Stimulated activated CD4-positive, alpha-beta T cell treated with anti-CD3 and anti-CD28 coated beads, Interleukin-15, amount 100 ng/mL, for 48 hours (primary cell): Measurements from ENCODE around the gene SCAMP2.

ENCODE experiments used
- DNase-seq, 2 donors: peaks; one replicate each; pipeline ENCODE4 v3.0.0-alpha.2; 2020; ENCODE audit warnings: low read depth in 2 of 2

Gene SCAMP2

GRCh38 chr15:74858369-74858740 lies 14.8 kb downstream of the SCAMP2 start:
- DNase-seq, result no peak

DNA sequence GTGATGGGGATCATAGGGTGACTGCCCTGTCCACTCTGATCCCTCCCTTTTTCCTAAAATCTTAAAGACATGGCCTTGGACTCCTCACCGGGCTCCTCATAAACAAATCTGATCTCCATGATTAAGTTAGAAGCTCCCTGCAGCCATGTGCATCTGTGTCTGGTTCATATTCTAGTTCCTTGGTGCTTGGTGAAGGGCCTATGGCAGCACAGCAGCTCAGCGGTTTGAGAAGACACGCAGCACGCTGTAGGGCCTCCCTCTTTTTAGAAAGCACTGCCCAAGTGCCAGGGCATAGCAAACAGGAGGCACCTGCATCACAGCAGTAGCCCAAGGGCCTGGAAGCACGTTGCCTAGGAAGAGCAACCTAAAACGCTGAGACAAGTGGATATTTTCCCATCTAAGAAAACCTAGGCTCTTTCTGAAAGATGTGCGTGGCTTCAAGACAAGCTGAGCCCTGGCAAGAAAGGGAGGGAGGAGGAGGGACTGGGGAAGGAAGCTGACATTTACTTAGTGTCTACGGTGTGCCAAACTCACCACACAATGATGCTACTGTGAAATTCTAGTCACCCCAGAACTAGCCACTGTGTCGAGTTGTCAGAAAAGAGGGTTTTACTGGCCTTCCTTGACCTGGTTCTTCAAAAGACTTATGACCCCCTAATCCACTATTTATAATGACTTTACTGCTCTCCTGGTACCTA lies 15.3 kb downstream of the SCAMP2 start:
- no peak for DNase-seq

DNA sequence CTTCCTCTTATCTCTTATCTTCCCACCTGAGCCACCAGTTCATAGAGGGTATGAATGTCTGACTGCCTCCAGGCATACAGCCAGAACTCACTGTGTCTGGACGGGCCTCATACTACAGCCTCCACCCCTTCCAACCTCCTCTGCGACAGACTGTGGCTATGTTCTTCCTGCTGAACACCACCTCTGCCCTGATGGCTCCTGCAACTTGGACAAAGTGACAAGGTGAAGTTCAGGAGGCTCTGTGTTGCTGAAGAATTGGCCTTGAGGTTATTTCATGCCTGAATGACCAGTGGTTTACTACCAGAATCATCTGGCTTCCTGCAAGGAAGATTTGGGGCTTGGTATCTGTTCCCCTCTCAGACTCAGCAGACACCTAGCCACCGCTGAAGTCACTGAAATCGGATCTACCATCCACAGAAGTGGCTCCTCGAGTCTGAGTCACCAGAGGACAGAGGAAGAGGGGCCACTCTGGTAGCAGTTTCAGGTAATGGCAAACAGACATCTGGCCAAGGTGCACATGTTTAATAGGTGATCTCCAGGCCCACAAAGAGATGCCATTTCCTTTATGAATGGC lies 16.0 kb downstream of the SCAMP2 start:
- DNase-seq, result no peak

GRCh38 chr15:74856537-74856936 lies 16.6 kb downstream of the SCAMP2 start:
- DNase-seq, result no peak

GRCh38 chr15:74855857-74856256 lies 17.3 kb downstream of the SCAMP2 start:
- no peak for DNase-seq

GRCh38 chr15:74854453-74855022 lies 18.6 kb downstream of the SCAMP2 start:
- no peak for DNase-seq

DNA sequence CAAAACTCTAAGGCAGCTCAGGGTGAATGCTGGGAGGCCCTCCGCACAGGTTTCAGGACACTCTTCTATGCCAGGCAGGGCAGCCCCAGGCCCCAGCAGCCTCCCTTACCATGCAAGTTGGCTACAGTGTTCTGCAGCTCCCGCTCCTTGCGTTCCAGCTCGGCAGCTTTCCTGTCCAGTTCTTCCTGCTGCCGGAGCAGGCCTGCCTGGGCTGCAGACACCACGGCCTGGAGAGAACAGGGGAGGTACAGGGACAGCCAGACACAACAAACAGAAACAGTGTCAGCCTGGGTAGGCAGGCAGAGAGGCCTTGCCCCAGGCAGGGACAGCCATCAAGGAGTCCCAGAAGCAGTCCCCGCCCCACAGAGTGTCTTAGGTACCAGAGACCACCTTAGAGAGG lies 21.2 kb downstream of the SCAMP2 start:
- no peak for DNase-seq

DNA sequence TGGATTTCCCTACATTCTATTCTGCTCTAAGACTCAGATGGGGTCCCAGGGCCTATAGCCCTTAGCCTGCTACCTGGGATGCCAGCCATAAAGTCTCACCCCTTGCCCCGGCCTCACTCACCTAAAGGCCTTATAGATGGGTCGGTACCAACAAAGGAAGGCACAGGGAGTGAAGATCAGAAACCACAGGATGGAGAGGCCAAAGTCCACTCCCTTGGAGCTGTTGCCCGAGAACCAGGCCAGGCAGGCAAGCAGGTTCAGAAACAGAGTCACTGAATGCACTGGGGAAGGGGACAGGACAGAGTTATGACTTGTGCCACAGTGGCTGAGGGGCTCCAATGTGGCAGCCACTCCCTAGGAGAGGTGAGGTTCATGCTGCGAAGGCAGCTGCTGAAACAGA lies 22.8 kb downstream of the SCAMP2 start:
- DNase-seq, result no peak

DNA sequence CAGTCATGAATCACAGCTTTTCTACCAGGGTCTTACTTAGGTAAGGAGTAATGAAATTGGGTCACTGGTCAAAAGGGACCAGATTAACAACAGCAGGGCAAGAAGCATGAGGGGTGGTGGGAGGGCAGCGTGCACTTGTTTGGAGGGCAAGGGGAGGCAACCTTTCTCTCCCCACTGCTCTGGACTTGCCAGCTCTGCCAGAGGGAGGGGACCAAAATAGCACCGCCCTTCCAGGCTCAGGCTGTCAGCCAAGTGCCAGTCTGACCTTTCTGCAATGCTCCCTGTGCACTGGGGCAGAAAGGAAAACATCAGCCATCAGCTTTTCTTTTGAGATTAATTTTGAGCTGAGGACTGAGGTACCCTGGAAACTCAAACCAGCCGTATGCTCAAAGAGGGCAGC lies 25.7 kb downstream of the SCAMP2 start:
- no peak for DNase-seq

- DNase-seq, result no peak
Measured at GRCh38 chr15:74845581-74845980, 27.6 kb downstream of the SCAMP2 start.

DNA sequence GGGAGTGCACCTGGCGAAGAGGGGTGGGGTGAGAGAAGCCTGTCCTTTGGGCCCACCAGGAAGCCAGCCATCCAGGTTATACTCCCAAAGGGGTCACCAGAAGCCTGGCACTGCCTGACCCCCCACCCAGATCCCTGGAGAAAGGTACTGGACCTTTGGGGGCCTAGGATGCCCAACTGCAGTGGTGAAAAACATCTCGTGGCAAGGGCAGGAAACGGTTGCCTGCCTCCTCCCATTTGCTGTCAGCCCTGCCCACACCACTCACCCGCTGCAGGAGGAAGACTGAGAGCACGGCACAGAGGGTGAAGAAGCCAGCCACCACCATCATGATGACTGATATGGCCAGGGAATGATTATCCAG lies 28.0 kb downstream of the SCAMP2 start:
- peak; percentile 25 to 47 for DNase-seq

- DNase-seq, result no peak
Measured at GRCh38 chr15:74844319-74845207, 28.6 kb downstream of the SCAMP2 start.

DNA sequence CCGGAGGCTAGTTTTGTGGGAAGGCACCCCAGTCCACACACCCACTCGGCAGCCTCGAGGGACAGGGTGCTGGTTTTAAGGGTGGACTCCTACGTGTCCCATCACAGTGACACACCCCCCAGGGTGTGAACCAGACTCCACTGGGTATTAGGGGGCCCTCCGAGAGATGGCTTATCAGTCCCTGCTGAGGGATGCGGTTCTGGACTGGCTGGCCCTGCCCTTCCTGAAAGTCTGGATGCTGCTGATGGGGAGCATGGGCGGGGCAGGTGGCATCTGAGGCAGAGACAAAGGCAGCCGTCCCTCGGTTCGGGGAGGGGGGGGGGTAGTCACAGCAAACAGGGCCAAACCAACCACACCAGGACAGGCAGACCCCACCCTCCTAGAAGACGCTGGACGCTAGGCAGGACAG lies 29.3 kb downstream of the SCAMP2 start:
- DNase-seq, result no peak

- no peak for DNase-seq
Measured at GRCh38 chr15:74843445-74843828, 29.7 kb downstream of the SCAMP2 start.

DNA sequence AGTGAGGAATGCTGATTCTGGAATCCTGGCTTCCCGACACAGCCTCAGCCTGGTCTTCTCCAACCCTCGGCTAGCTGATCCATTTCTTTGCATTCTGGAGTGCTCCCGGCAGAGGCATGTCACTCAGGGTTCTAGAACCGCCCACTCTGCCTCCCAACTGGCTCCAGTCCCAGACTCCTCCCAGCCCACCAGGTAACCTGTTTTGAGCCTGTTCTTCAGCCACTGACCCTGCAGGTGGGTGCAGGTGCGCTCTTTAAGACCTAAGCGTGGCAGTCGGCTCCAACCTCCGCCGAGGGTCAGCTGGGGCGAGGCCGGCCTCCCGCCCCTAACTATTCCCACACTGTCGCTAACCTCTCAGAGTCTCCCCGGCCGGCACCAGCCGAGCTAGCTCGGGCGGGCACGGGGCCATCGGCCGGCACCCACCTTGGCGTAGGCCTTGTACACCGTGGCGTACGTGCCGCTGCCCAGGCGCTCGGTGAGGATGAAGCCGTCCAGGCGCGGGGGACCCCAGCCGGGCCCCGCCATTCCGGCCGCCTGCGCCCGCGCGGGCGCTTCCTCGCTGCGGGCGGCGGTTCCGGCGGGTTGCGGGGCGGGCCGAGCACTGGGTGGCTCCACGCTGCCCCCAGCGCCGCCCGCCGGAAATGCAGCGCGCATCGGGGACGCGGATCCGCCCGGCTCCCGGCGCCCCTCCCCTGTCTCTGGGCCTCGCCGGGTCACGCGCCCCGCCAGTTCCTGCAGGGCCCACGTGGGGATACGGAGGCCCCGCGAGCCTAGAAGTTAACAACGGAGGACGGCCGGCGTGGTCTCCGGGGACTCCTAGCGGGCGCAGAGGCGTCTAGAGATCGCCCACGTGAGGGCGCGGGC lies 30.4 kb downstream of the SCAMP2 start, which contains the start of gene ULK3:
Gene ULK3, minus strand, starts transcription at position 576 of the 864 bp plus-strand sequence. Its CDS starts 51 bp downstream, at position 525.
- DNase-seq, result peak; percentile 86 to 90

- no peak for DNase-seq
Measured at GRCh38 chr15:74841891-74842373, 31.2 kb downstream of the SCAMP2 start.

DNA sequence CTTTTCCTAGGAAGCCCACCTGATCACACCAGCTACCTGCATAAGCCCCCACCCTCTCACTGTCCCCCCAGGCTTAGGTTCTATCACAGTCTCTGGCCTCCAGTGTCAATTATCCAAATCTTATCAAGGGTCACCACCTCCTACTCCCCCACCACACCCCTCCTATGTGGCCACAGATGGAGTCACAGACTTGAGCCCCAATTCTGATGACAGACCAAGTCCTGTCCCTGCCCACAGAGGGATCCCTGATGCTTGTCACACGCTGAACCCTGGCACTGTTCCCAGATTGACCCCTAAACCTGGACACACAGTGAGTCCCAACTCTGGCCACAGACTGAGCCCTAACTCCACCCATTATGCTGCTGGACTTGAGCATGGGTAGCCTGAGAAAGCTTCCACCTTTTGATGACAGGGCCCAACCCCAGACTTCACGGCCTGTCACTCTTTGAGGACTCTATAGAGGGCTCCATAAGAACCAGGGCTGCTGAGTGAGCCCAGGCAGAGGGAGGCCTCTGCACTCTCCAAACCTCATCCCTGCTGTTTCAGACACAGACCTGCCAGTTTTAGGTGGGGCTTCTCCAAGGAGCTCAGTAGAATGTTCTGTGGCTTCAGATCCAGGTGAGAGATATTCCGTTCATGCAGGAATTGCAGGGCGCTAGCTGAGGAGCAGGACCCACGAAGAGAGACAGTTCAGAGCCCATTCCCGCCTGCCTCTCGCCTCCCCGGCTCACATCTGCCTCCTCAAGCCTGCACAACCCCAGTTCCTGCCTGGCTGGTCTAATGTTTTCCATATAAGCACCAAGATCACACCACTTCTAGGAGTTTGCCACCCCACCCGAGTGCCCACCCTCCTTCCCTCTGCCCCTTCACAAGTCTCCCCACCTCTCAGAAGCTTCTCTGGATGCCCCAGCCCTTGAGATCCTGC lies 32.1 kb downstream of the SCAMP2 start:
- no peak for DNase-seq

DNA sequence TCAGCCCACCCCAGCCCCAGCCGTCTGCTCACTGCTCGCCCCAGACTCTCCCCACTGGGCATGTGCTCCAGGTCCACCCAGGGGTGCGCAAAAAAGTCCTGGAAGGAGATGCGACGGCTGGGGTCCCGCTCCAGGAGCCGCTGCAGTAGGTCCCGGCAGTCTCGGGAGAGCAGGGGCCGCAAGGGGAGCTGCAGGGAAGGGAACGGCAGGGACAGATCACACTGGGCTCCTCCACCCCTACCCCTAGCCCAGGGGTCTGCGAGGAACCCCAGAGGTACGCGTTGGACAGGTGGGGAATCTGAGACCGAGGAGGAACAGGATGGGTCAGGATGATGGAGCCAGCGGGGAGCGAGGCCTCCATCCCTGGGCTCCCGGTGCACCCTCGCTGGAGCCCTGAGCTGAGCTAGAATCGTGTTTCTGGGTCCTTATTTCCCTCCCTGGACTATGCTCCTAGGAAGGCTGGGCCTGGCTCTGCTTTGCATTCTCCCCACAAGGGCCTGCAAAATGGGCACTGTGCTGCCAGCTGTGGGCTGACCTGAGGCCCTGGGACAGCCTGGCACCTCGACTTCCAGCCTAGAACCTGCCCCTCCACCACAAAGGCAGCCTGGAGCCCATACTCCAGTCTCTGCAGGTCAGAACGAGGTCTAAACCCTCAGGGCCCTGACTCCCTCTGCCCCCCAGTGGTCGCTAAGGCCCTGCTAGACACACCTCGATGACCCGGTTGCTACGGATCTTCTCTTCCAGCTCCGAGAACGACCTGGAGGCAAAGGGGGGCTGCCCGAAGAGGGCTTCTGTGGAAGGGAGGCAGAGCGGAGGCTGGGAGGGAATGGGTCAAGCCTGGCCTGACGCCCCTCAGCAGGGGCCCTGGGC lies 33.4 kb downstream of the SCAMP2 start:
- no peak for DNase-seq
